Measurements from ENCODE around the gene AHDC1. TPM values are rescaled to one million over a fixed set of nuclear protein-coding genes. Genes with fewer than 3 reads are reported as not detected.

Gene AHDC1
- total and polyA plus RNA-seq, 2 donors (not counting 3 experiments of a cell fraction or from before 2014, with no cell fraction given): 7.0 to 32.1 TPM

DNA sequence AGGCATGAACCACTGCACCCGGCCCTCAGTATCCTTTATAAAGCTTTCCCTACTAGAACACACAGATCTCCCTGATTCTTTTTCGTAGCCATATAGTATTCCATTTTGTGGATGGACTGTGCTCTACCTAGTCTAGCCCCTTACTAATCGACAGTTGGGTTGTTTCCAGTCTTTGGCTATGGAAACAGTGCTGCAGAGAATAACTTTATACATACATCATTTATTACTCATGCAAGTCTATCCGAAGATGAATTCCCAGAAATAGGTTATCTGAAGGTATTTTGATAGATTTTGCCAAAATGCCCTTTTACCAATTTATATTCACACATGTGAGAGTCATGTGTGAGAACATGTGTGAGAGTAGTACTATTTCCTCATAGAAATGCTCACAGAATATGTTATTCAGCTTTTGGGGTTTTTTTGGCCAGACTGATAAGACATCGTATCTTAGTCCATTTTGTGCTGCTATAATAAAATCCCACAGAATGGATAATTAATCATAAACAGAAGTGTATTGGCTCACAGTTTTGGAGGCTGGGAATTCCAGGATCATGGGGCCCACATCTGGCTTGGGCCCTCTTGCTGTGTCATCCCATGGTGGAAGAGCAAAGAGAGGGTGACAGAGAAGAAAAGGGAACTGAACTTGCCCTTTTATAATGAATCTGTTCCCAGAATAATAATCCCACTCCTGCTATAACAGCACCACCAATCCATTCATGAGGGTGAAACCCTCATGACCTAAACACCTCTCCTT lies 48.3 kb upstream of the AHDC1 start:
- Histone ChIP-seq H3K4me2 (ENCODE audit: insufficient read depth, low read length) (no peak overlapping the region), H3K79me2 (ENCODE audit: control insufficient read depth, insufficient read depth, low read length) (no peaks in the 10 kb centered on the region), H3K27ac (ENCODE audit: insufficient read depth, low read depth, low read length) (no peak overlapping the region), H3K36me3 (ENCODE audit: control insufficient read depth in 2 of 2, extremely low read depth in 1 of 2, insufficient read depth in 2 of 2, low read length in 2 of 2) (no peaks in the 10 kb centered on the region), H3K27me3 (ENCODE audit: control insufficient read depth in 2 of 2, insufficient read depth in 2 of 2, low read length in 2 of 2) (no peaks in the 10 kb centered on the region), H3K9ac (replicated peaks; ENCODE audit: extremely low read depth, insufficient read depth, low read length) (no peak overlapping the region), H3K4me3 (replicated peaks in 1 of 3; ENCODE audit: insufficient read depth in 1 of 3, low read depth in 1 of 3, low read length in 3 of 3) (no peak overlapping the region), H4K20me1 (replicated peaks; ENCODE audit: control insufficient read depth, extremely low read depth, insufficient read depth, low read length) (no peaks in the 10 kb centered on the region), H3K9me3 (replicated peaks; ENCODE audit: control insufficient read depth, insufficient read depth, low read length) (no peaks in the 10 kb centered on the region), H3K9me1 (replicated peaks; ENCODE audit: control insufficient read depth, extremely low read depth, insufficient read depth, low read length) (no peaks in the 10 kb centered on the region), H2AFZ (ENCODE audit: low read depth, low read length) (no peak overlapping the region), H3K4me1 (ENCODE audit: control insufficient read depth, extremely low read depth, insufficient read depth, low read length) (no peaks in the 10 kb centered on the region)
- TF ChIP-seq POLR2A (IDR thresholded peaks at IDR 0.05; ENCODE audit: low read depth, low read length) (no peak), FOS (IDR thresholded peaks at IDR 0.05; ENCODE audit: borderline replicate concordance, insufficient read depth, low read length) (no peak), JUN (IDR thresholded peaks at IDR 0.05; ENCODE audit: borderline replicate concordance, insufficient read depth, insufficient read length, low read depth) (no peak), POLR2AphosphoS5 (IDR thresholded peaks at IDR 0.05; ENCODE audit: insufficient read depth, low read depth, low read length) (no peak), EZH2 (IDR thresholded peaks at IDR 0.05; ENCODE audit: borderline replicate concordance, low read depth, low read length, severe bottlenecking) (no peak), GATA2 (IDR thresholded peaks at IDR 0.05; ENCODE audit: insufficient read depth, insufficient read length, low read depth, low read length) (no peak), CTCF (IDR thresholded peaks at IDR 0.05; ENCODE audit: extremely low read depth in 1 of 2, insufficient read depth in 1 of 2, low read depth in 1 of 2, low read length in 2 of 2) (no peak)
- TF ChIP-seq, protein P1, sequence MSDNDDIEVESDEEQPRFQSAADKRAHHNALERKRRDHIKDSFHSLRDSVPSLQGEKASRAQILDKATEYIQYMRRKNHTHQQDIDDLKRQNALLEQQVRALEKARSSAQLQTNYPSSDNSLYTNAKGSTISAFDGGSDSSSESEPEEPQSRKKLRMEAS (IDR thresholded peaks at IDR 0.05; ENCODE audit: insufficient read depth, insufficient read length): no peak
- dilution Hi-C loops (cut with MboI; ENCODE audit: extremely low pct_ligation_motif_present, low sequenced_read_pairs) (no loop called here), intact Hi-C loops (cut with micrococcal nuclease) (no loop called here)
- CTCF ChIA-PET: interaction anchor here (1.2 to 2.2 kb wide), 3 partner anchors 9 to 17 kb away, joined by 3 to 8 read pairs (median 6); no protein-coding TSS in a partner anchor
- FAIRE-seq (no peak), DNase-seq (ENCODE audit: low read depth, low spot score) (no peak)
- BruUV-seq (replicated peaks): no TSS peak
- POLR2A ChIA-PET: no interaction called here
